IMR-90 (cell line): ENCODE measurements around the gene ABHD15. TPM values are rescaled to one million over a fixed set of nuclear protein-coding genes. Genes with fewer than 3 reads are reported as not detected.

ENCODE experiments used
- ATAC-seq: fragments of 200-7000 bp; cut with Tn5 transposase; 2 replicates; pipeline ENCODE4 v1.9.1; 2020; ENCODE audit warnings: low read depth, mild to moderate bottlenecking, moderate library complexity
- BruUV-seq: library from RNA; stranded (reverse); fragments of 400-500 nt; replicated peaks from 2 replicates; lab custom pipeline; 2021; lab: Mats Ljungman, UMichigan
- CTCF ChIA-PET: fragments of 300-600 bp; formaldehyde crosslinking; extraction: SDS; loops from one replicate; lab custom pipeline; 2021; ENCODE audit warnings: antibody characterized with exemption; lab: Yijun Ruan, JAX
- POLR2A ChIA-PET: fragments of 300-600 bp; sonication (Branson Sonifier 250); formaldehyde crosslinking; loops from one replicate; lab custom pipeline; 2022; ENCODE audit warnings: antibody characterized with exemption; ENCODE audit not compliant: unreplicated experiment; lab: Charles Lee
- DNase-seq: peaks from one replicate; pipeline ENCODE4 v3.0.0; 2013
- H2AFZ ChIP-seq: replicated peaks from 2 replicates; pipeline ENCODE3; 2013; ENCODE audit warnings: low read length, mild to moderate bottlenecking; ENCODE audit not compliant: poor library complexity
- H2AK5ac ChIP-seq: 2 replicates; pipeline ENCODE4 v1.6.1; 2013; ENCODE audit warnings: low read depth, low read length, inconsistent platforms
- H2AK9ac ChIP-seq: replicated peaks from 2 replicates; pipeline ENCODE3; 2013; ENCODE audit warnings: mild to moderate bottlenecking, low read depth, low read length, moderate library complexity; ENCODE audit not compliant: poor library complexity
- H2BK120ac ChIP-seq: 2 replicates; pipeline ENCODE4 v1.6.1; 2013; ENCODE audit warnings: low read depth, low read length, inconsistent platforms
- H2BK15ac ChIP-seq: 3 replicates; pipeline ENCODE4 v1.6.1; 2013; ENCODE audit warnings: low read depth, low read length, inconsistent platforms
- H2BK20ac ChIP-seq: 2 replicates; pipeline ENCODE4 v1.6.1; 2013; ENCODE audit warnings: low read depth, mild to moderate bottlenecking, inconsistent platforms, low read length, moderate library complexity
- H2BK5ac ChIP-seq: 2 replicates; pipeline ENCODE4 v1.6.1; 2013; ENCODE audit warnings: mild to moderate bottlenecking, low read depth, low read length, inconsistent platforms; ENCODE audit not compliant: poor library complexity, severe bottlenecking
- H3K14ac ChIP-seq: replicated peaks from 2 replicates; pipeline ENCODE4 v1.6.1; 2013; ENCODE audit warnings: low read depth, low read length, inconsistent platforms
- H3K18ac ChIP-seq: 2 replicates; pipeline ENCODE4 v1.6.1; 2013; ENCODE audit warnings: low read depth, low read length, control low read depth
- H3K23ac ChIP-seq: 2 replicates; pipeline ENCODE4 v1.6.1; 2013; ENCODE audit warnings: low read depth, low read length, inconsistent platforms
- H3K27ac ChIP-seq: 2 replicates; pipeline ENCODE4 v1.5.1; 2013; ENCODE audit warnings: mild to moderate bottlenecking, control low read depth, low read length; ENCODE audit not compliant: insufficient read depth
- H3K27me3 ChIP-seq: 2 replicates; pipeline ENCODE4 v1.6.1; 2013; ENCODE audit warnings: low read length; ENCODE audit not compliant: control insufficient read depth, insufficient read depth
- H3K36me3 ChIP-seq: 2 replicates; pipeline ENCODE4 v1.6.1; 2013; ENCODE audit warnings: low read length, mixed read lengths; ENCODE audit not compliant: control insufficient read depth, insufficient read depth
- H3K4ac ChIP-seq: 2 replicates; pipeline ENCODE4 v1.6.1; 2013; ENCODE audit warnings: low read depth, low read length, inconsistent platforms
- H3K4me1 ChIP-seq: 2 replicates; pipeline ENCODE4 v1.6.1; 2013; ENCODE audit warnings: low read length, mixed read lengths; ENCODE audit not compliant: control insufficient read depth, insufficient read depth
- H3K4me2 ChIP-seq: 2 replicates; pipeline ENCODE4 v1.6.1; 2013; ENCODE audit warnings: low read depth, mild to moderate bottlenecking, control low read depth, low read length, moderate library complexity
- H3K4me3 ChIP-seq: 2 replicates; pipeline ENCODE4 v1.5.1; 2013; ENCODE audit warnings: low read depth, mild to moderate bottlenecking, control low read depth, low read length, moderate library complexity; ENCODE audit not compliant: insufficient read depth
- H3K56ac ChIP-seq: 2 replicates; pipeline ENCODE4 v1.6.1; 2013; ENCODE audit warnings: low read length, inconsistent platforms; ENCODE audit not compliant: insufficient read depth; ENCODE audit errors: extremely low read depth
- H3K79me1 ChIP-seq, 2 experiments: 2 replicates each; pipeline ENCODE4 v1.6.1; 2013; ENCODE audit warnings: low read length in 2 of 2, inconsistent platforms in 1 of 2, low read depth in 1 of 2
- H3K9ac ChIP-seq: 2 replicates; pipeline ENCODE4 v1.6.1; 2013; ENCODE audit warnings: low read depth, low read length, control low read depth
- H3K9me1 ChIP-seq: 2 replicates; pipeline ENCODE4 v1.6.1; 2013; ENCODE audit warnings: low read length, inconsistent platforms; ENCODE audit not compliant: insufficient read depth
- H3K9me3 ChIP-seq: 2 replicates; pipeline ENCODE4 v1.6.1; 2013; ENCODE audit warnings: low read length; ENCODE audit not compliant: control insufficient read depth, insufficient read depth
- H4K20me1 ChIP-seq: 2 replicates; pipeline ENCODE4 v1.6.1; 2013; ENCODE audit warnings: low read length, inconsistent platforms; ENCODE audit not compliant: insufficient read depth
- H4K5ac ChIP-seq: 2 replicates; pipeline ENCODE4 v1.6.1; 2013; ENCODE audit warnings: mild to moderate bottlenecking, low read depth, low read length, control low read depth
- H4K8ac ChIP-seq, 2 experiments: 2 replicates each; pipeline ENCODE4 v1.6.1; 2013; ENCODE audit warnings: low read depth in 2 of 2, low read length in 2 of 2, control low read depth in 1 of 2, inconsistent platforms in 1 of 2
- H4K91ac ChIP-seq: 2 replicates; pipeline ENCODE4 v1.6.1; 2013; ENCODE audit warnings: low read depth, low read length, inconsistent platforms; ENCODE audit not compliant: insufficient read depth
- BHLHE40 ChIP-seq: fragments of 150-350 bp; IDR thresholded peaks from 2 replicates; pipeline ENCODE4 v1.6.1; 2016; ENCODE audit warnings: mild to moderate bottlenecking, low read depth, low read length
- CHD1 ChIP-seq: IDR thresholded peaks from 2 replicates; pipeline ENCODE4 v1.6.1; 2012; ENCODE audit warnings: low read depth, low read length, improper control_type of control experiment
- RCOR1 ChIP-seq: IDR thresholded peaks from 2 replicates; pipeline ENCODE4 v1.6.1; 2012; ENCODE audit warnings: mild to moderate bottlenecking, low read length, improper control_type of control experiment; ENCODE audit not compliant: insufficient replicate concordance
- WGBS, 2 experiments: methylation state at CpG; one replicate each; pipeline versions ENCODE4 v1.1.5 to v1.1.7; 2013; ENCODE audit warnings: missing lambda C conversion rate in 2 of 2; ENCODE audit not compliant: insufficient read length in 1 of 2; ENCODE audit errors: extremely low coverage in 2 of 2; 5-methylcytosine and 5-hydroxymethylcytosine counted together
- dilution Hi-C: fragments of 300-500 bp; cut with HindIII; formaldehyde crosslinking; loops from one replicate; pipeline ENCODE4 v1.14.3; 2018; ENCODE audit warnings: low sequenced_read_pairs; ENCODE audit not compliant: unreplicated experiment
- in situ Hi-C: fragments of 300-500 bp; cut with MboI; formaldehyde crosslinking; loops from 3 replicates; pipeline ENCODE4 v1.14.3; 2019; ENCODE audit warnings: low sequenced_read_pairs, inconsistent platforms, mixed read lengths
- intact Hi-C: fragments of 100-400 bp; cut with micrococcal nuclease; formaldehyde crosslinking; loops from 2 replicates; pipeline ENCODE4 v1.10.0; 2022
- polyA plus RNA-seq, 3 experiments: library from polyadenylated mRNA; depleted of rRNA; stranded (reverse); fragments of >200 nt; gene quantifications; 2 replicates each; pipeline ENCODE4 v1.2.3, GENCODE V29; 2012; ENCODE audit warnings: low replicate concordance in 1 of 3
- total RNA-seq: library from RNA; depleted of rRNA; stranded (reverse); fragments of >200 nt; gene quantifications from 2 replicates; pipeline ENCODE4 v1.2.3, GENCODE V29; 2012

ABHD15 gene
- total and polyA plus RNA-seq, 2 of the 4 experiments (the other 2 are of a cell fraction), result 3.2 to 4.6 TPM

GRCh38 chr17:29571883-29572681 lies 5.2 kb upstream of the ABHD15 start:
- Histone ChIP-seq H3K79me1 (peaks cover 3 to 35% of the 10 kb centered on the region in 2 experiments), H3K18ac (no peak overlapping the region), H4K5ac (no peak overlapping the region), H2BK15ac (no peak overlapping the region), H2BK20ac (no peak overlapping the region), H3K4me3 (no peak overlapping the region), H4K8ac (peak overlapping the region; percentile 57 to 66; a peak in 2 of 4 replicates), H2AK9ac (peak overlapping the region; percentile 61), H3K4ac (peak overlapping the region; percentile 16; the same call in 1 of the 2 replicates), H2AK5ac (peak overlapping the region; percentile 33; the same call in 1 of the 2 replicates), H4K91ac (no peak overlapping the region), H3K27ac (no peak overlapping the region), H2BK120ac (no peak overlapping the region), H3K9me1 (no peaks in the 10 kb centered on the region; the same call in 1 of the 2 replicates), H3K14ac (no peak overlapping the region), H3K27me3 (no peaks in the 10 kb centered on the region), H3K4me2 (no peak overlapping the region), H3K9ac (no peak overlapping the region), H2BK5ac (no peak overlapping the region), H3K23ac (no peak overlapping the region), H3K9me3 (no peaks in the 10 kb centered on the region), H4K20me1 (no peaks in the 10 kb centered on the region), H3K36me3 (peaks cover 42% of the 10 kb centered on the region), H2AFZ (peak overlapping the region; percentile 74), H3K4me1 (peaks cover 11% of the 10 kb centered on the region), H3K56ac (no peak overlapping the region)
- dilution Hi-C loops (no loop called here), intact Hi-C loops (loop anchor here (1.0 kb wide), 1 partner anchor 202 kb away; no protein-coding TSS in a partner anchor), in situ Hi-C loops (no loop called here)
- ATAC-seq, result peak; percentile 0; the same call in 1 of the 2 replicates
- TF ChIP-seq CHD1, result no peak
- no peak for TF ChIP-seq RCOR1
- TF ChIP-seq BHLHE40, result no peak
- WGBS, 2 experiments, result 84% methylated on average over 3 of the region's 30 CpGs; no CpG with 5 or more reads in 1 of the 2 experiments
- no TSS peak for BruUV-seq
- POLR2A ChIA-PET, result interaction anchor here (0.6 kb wide), 1 partner anchor 19 kb away, joined by 3 read pairs; no protein-coding TSS in a partner anchor
- CTCF ChIA-PET, result interaction anchor here (1.3 to 2.4 kb wide), 3 partner anchors 16 to 202 kb away, joined by 3 to 13 read pairs (median 7); no protein-coding TSS in a partner anchor
- DNase-seq, result no peak
